Effector memory CD4-positive, alpha-beta T cell (primary cell): ENCODE measurements around the gene MARCHF6.

Experiments used
- DNase-seq, 3 donors: peaks; one replicate each; pipeline ENCODE4 v3.0.0-alpha.2; 2020
- H3K27ac ChIP-seq: 2 replicates; pipeline ENCODE4 v1.7.0; 2013; ENCODE audit warnings: mild to moderate bottlenecking, low read length, moderate library complexity; ENCODE audit not compliant: insufficient read depth, poor library complexity, severe bottlenecking
- H3K27me3 ChIP-seq: replicated peaks from 2 replicates; pipeline ENCODE4 v1.7.0; 2013; ENCODE audit warnings: mild to moderate bottlenecking, low read length; ENCODE audit not compliant: insufficient read depth, control insufficient read depth, poor library complexity, severe bottlenecking
- H3K36me3 ChIP-seq: 2 replicates; pipeline ENCODE4 v1.7.0; 2013; ENCODE audit warnings: mild to moderate bottlenecking, low read length, moderate library complexity; ENCODE audit not compliant: control insufficient read depth, insufficient read depth
- H3K4me1 ChIP-seq: 2 replicates; pipeline ENCODE4 v1.7.0; 2013; ENCODE audit warnings: low read length, mild to moderate bottlenecking; ENCODE audit not compliant: control insufficient read depth, insufficient read depth, poor library complexity, severe bottlenecking
- H3K4me3 ChIP-seq: 2 replicates; pipeline ENCODE4 v1.7.0; 2013; ENCODE audit warnings: low read length, low read depth, mild to moderate bottlenecking; ENCODE audit not compliant: insufficient read depth, poor library complexity, severe bottlenecking
- H3K9me3 ChIP-seq: 2 replicates; pipeline ENCODE4 v1.7.0; 2013; ENCODE audit warnings: mild to moderate bottlenecking, low read length, moderate library complexity; ENCODE audit not compliant: control insufficient read depth

Gene MARCHF6

GRCh38 chr5:10311595-10312425, 41.7 kb upstream of the MARCHF6 start:
- Histone ChIP-seq H3K9me3 (no peaks in the 10 kb centered on the region), H3K27me3 (no peaks in the 10 kb centered on the region), H3K36me3 (no peaks in the 10 kb centered on the region), H3K27ac (no peak overlapping the region), H3K4me1 (peaks cover 3% of the 10 kb centered on the region), H3K4me3 (no peak overlapping the region)
- DNase-seq, result no peak

- no peak overlapping the region for H3K4me3 ChIP-seq
- no peak for DNase-seq
- no peaks in the 10 kb centered on the region for H3K27me3 ChIP-seq
- no peaks in the 10 kb centered on the region for H3K4me1 ChIP-seq
- no peaks in the 10 kb centered on the region for H3K9me3 ChIP-seq
- H3K36me3 ChIP-seq, result no peaks in the 10 kb centered on the region
- H3K27ac ChIP-seq, result no peak overlapping the region
These were observed 38.3 kb upstream of the MARCHF6 start for GRCh38 chr5:10315201-10315600.

GRCh38 chr5:10315824-10316509, 37.5 kb upstream of the MARCHF6 start:
- DNase-seq, result no peak
- no peak overlapping the region for H3K27ac ChIP-seq
- no peaks in the 10 kb centered on the region for H3K36me3 ChIP-seq
- no peaks in the 10 kb centered on the region for H3K4me1 ChIP-seq
- H3K9me3 ChIP-seq, result no peaks in the 10 kb centered on the region
- H3K27me3 ChIP-seq, result no peaks in the 10 kb centered on the region
- H3K4me3 ChIP-seq, result no peak overlapping the region

- H3K4me3 ChIP-seq, result no peak overlapping the region
- no peaks in the 10 kb centered on the region for H3K27me3 ChIP-seq
- no peaks in the 10 kb centered on the region for H3K9me3 ChIP-seq
- no peak for DNase-seq
- no peaks in the 10 kb centered on the region for H3K36me3 ChIP-seq
- no peaks in the 10 kb centered on the region for H3K4me1 ChIP-seq
- H3K27ac ChIP-seq, result no peak overlapping the region
These were observed 35.4 kb upstream of the MARCHF6 start for GRCh38 chr5:10317825-10318682.

GRCh38 chr5:10319202-10319851, 34.2 kb upstream of the MARCHF6 start:
- no peaks in the 10 kb centered on the region for H3K9me3 ChIP-seq
- H3K27me3 ChIP-seq, result no peaks in the 10 kb centered on the region
- H3K4me3 ChIP-seq, result no peak overlapping the region
- H3K27ac ChIP-seq, result no peak overlapping the region
- no peak for DNase-seq
- H3K36me3 ChIP-seq, result no peaks in the 10 kb centered on the region
- H3K4me1 ChIP-seq, result no peaks in the 10 kb centered on the region

- Histone ChIP-seq H3K9me3 (no peaks in the 10 kb centered on the region), H3K36me3 (no peaks in the 10 kb centered on the region), H3K27me3 (no peaks in the 10 kb centered on the region), H3K4me1 (no peaks in the 10 kb centered on the region), H3K4me3 (no peak overlapping the region), H3K27ac (no peak overlapping the region)
- no peak for DNase-seq
These were observed 32.7 kb upstream of the MARCHF6 start for GRCh38 chr5:10320793-10321192.

GRCh38 chr5:10321882-10322281, 31.6 kb upstream of the MARCHF6 start:
- Histone ChIP-seq H3K4me3 (no peak overlapping the region), H3K36me3 (no peaks in the 10 kb centered on the region), H3K27ac (no peak overlapping the region), H3K4me1 (no peaks in the 10 kb centered on the region), H3K27me3 (no peaks in the 10 kb centered on the region), H3K9me3 (no peaks in the 10 kb centered on the region)
- no peak for DNase-seq

GRCh38 chr5:10323588-10324488, 29.7 kb upstream of the MARCHF6 start:
- Histone ChIP-seq H3K27ac (no peak overlapping the region), H3K9me3 (no peaks in the 10 kb centered on the region), H3K36me3 (no peaks in the 10 kb centered on the region), H3K4me3 (no peak overlapping the region), H3K4me1 (no peaks in the 10 kb centered on the region), H3K27me3 (no peaks in the 10 kb centered on the region)
- DNase-seq, result no peak
